GM21447 (cell line): Measurements from ENCODE around the gene PALM.
"Not testable (repeated sequence)": the region's sequence is repeated elsewhere in the genome, so short reads cannot be mapped to it uniquely, and the experiment has no call there.

Experiments used
- ATAC-seq: cut with Tn5 transposase; IDR thresholded peaks from one replicate; pipeline ENCODE4 v1.9.1; 2021; ENCODE audit not compliant: unreplicated experiment

PALM gene

DNA sequence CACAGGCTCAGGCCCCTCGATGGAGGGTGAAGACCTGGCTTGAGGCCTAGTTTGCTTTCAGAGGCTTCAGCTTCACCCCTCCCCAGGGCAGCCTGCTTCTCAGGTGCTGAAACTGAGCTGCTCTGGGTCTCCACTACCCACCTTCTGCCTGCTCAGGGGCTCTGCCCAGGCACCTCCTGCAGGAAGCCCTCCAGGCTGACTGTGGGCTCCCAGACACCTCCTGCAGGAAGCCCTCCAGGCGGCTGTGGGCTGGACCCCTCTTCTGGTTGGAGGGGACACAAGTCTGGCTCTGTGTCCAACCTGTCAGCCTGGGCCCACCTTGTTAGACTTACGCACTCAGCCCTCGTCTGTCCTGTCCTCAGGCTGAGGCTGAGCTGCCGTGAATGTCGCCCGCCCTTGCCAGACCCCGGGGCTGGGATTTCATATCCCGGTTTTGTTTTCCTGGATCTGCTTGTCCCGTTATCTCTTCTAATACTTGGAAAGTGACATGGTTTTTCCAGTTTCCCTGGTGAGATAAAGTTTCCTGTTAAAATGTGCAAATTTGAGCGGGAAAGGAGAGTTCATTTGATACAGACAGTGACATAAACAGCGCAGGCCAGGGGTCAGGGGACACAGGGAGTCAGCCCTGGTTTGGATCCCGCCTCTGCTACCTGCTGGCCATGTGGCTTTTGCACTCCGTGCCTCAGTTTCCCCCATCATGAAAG, 21.4 kb downstream of the PALM start:
- ATAC-seq = no peak

DNA sequence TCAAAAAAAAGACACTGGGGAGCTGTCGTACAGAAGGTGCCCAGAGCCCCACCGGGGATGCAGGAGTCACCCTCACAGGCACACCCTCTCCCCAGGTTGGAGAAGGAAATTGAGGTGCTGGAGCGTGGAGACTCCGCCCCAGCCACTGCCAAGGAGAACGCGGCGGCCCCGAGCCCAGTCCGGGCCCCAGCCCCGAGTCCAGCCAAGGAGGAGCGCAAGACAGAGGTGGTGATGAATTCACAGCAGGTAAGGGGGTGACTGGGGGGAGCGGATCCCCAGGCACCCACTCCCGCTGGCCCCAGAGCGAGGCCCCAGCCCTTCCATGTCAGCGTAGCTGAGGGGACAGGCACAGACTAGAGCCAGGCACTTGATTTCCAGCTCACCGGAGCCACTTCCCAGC, 22.3 kb downstream of the PALM start:
- no peak for ATAC-seq

DNA sequence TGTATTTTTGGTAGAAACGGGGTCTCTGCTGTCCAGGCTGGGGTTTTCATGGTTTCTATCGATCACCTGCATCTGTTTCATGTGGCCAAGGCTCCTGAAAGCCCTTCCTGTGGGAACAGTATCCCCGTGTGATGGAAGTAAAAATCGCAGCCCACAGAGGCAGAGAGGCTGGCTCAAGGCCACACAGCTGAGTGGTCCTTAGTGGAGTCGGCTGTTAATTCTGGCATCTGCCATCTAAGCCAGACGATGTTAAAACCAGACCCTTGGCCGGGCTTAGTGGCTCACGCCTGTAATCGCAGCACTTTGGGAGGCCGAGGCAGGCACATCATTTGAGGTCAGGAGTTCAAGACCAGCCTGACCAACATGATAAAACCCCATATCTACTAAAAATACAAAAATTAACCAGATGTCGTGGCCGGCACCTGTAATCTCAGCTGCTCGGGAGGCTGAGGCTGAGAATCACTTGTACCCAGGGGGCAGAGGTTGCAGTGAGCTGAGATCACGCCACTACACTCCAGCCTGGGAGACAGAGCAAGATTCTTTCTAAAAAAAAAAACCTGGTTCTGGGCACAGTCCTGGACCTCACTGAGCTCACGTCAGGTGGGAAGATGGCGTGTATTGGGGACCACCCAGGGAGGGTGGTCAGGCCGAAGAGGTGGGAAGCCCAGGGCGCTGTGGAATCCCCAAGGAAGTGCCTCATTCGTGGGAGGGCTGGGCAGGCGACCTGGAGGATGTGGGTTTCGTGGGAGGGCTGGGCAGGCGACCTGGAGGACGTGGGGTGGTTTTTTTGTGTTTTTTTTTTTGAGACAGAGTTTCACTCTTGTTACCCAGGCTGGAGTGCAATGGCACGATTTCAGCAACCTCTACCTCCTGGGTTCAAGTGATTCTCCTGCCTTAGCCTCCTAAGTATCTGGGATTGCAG, 23.7 kb downstream of the PALM start:
- ATAC-seq = no peak

DNA sequence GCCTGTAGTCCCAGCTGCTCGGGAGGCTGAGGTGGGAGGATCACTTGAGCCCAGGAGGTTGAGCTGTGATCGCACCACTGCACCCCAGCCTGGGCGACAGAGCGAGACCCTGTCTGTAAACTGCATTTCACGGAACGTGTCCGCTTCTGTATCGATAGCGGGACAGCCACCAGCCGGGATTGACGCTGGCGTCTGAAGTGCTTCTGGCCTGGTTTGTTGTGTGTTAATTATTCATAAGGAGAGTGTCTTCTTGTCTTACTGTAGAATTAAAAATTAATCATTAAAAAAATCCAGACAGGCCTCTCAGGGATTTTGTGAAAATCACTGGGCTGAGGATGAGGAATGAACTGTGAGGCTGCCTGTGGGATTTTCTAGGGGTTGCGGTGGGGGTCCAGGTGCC, 26.0 kb downstream of the PALM start:
- ATAC-seq = no peak

DNA sequence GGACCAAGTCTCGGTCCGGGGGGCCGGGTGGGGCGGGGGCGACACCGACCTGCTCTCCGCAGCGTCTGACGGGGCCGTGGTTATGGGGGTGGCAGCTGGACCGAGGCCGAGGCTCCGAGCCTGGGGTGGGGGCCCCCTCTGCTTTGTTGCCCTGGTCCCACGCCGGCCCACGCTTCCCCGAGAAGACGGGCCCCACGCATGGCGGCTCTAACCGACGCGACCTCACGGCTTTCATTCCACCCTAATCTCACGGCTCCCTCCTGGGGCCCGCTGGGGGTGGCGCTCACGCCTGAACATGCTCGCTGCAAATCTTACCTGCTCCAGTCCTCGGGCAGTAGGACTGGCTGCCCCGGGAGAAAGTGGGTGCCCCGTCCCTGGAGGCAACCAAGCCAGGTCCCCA, 27.4 kb downstream of the PALM start:
- ATAC-seq = no peak

DNA sequence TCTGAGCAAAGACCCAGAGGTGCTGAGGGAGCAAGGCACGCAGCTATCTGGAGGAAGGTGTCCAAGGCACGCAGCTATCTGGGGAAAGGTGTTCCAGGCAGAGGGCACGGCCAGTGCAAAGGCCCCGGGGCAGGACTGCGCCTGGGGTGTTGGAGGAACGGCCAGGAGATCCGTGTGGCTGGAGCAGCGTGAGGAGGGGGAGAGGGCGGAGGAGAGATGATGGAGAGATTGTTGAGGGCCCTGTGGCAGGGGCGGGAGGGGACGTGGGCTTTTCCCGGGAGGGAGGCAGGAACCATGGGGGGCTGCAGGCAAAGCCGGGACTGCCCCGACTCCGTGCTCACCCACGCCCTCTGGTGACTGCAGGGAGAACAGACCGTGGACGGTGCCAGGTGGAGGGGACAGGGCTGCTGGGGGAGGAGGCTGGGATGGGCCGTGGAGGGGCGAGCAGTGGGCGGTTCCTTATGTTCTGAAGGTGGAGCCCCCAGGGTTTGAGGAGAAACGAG, 28.9 kb downstream of the PALM start:
- no peak for ATAC-seq

DNA sequence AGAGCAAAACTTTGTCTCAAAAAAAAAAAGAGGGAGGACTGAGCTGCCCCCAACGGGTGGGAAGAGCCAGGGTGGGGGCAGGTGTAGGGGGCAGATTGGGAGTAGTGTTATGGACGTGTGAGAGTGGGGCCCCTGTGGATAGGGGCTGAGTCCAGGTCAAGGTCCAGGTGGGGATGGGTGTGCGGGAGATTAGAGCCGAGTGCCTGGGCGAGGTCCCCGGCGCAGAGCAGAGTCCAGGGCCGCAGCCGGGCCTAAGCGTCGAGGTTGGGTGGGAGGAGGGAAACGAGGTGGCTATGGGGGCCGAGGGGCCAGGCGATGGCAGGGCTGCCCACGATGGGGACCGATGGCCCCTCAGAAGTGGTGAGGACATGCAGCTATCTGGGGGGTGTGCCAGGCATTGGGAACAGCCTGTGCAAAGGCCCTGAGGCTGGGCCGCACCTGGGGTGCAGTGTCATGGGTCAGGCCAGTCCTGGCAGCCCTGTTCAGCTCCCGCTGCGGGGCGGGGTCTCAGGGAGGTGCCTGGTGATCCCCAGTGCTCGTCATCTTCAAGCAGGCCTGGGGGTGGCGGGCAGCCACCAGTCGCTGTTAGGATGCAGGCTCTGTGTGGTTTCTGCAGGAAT, 29.9 kb downstream of the PALM start:
- ATAC-seq = no peak

DNA sequence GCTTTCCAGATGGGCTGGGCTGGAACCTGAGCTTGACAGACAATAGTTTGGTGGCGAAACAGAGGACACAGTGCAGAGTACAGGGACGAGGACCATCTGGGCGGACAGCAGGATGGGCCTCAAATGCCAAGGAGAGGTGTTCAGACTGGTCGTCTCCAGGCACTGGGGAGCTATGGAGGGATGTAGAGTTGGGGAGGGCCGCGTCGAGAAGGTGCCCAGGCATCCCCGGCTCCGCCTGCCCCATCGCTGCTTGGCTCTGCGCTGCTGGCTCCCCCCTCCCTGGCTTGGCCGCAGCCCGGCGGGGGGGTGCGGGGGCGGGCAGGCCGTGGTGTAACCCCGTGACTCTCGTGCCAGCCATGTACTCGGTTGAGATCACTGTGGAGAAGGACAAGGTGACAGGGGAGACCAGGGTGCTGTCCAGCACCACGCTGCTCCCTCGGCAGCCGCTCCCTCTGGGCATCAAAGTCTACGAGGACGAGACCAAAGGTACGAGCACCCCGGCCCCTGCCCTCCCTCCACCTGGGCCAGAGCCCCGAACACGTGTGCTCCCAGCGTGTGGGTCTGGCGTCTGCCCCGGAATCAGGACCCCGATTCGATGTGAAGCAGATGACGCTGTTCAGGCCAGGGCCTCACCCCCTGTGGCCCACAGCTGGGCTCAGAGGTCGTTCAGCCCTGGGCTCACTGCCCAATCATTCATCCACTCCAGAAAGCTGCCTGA, 31.4 kb downstream of the PALM start:
- no peak for ATAC-seq

DNA sequence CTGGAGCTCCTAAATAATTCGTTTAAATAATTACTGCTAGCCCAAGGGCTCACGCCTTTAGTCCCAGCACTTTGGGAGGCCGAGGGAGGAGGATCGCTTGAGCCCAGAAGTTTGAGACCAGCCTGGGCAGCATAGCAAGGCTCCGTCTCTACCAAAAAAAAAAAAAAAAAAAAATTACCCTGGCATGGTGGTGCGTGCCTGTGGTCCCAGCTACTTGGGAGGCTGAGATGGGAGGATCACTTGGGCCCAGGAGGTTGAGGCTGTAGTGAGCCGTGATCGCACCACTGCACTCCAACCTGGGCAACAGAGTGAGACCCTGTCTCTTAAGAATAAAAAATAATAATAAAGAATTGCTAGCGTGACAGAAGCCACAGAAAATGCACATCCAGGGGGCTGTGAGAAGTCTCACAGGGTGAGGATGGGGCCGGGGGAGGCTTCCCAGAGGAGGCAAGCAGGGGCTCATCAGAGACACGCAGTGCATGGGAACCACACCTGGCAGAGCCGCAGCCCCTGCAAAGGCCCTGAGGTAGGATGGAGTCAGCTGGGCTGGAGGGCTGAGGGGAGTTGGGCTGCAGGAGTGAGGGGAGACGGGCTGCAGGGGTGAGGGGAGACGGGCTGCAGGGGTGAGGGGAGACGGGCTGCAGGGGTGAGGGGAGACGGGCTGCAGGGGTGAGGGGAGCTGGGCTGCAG, 32.2 kb downstream of the PALM start:
- ATAC-seq = not testable (repeated sequence)

DNA sequence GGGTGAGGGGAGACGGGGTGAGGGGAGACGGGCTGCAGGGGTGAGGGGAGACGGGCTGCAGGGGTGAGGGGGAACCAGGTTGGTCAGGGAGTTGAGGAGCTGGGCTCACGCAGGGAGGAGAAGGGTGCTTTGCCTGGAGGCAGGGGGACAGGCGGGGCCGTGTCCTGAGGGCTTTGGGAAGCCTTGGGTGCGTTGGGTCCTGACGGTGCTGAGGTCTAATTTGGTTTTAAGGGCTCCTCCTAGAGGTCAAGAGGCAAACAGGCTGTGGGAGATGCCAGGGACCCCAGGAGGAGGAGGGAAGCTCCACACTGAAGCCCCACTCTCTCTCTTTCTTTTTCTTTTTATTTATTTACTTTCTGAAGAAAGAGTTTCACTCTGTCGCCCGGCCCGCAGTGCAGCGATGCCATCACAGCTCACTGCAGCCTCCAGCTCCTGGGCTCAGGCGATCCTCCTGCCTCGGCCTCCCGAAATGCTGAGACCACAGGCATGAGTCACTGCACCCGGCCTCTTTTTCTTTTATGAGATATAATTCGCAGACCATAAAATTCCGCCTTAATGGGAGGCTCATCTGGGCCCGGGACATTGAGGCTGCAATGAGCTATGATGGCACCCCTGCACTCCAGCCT, 32.9 kb downstream of the PALM start:
- no peak for ATAC-seq

DNA sequence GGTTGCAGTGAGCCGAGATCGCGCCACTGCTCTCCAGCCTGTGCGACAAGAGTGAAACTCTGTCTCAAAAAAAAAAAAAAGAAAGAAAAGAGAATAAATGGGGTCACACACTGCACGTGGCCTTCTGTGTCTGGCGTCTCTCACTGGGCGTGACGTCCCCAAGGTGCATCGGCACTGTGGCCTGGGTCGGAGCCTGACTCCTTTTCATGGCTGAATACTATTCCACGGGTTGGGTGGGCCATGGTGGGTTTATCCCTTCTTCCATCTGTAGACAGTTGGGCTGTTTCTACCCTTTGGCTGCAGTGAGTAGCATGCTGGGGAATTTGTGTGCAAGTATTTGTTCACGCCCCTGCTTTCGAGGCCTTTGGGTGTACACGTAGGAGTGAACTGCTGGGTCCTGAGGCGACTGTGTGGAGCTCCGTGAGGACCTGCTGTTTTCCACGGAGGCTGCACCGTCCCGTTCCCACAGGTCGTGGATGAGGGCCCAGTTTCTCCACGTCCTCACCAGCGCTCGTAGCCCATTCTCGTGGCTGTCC, 33.9 kb downstream of the PALM start:
- no peak for ATAC-seq

DNA sequence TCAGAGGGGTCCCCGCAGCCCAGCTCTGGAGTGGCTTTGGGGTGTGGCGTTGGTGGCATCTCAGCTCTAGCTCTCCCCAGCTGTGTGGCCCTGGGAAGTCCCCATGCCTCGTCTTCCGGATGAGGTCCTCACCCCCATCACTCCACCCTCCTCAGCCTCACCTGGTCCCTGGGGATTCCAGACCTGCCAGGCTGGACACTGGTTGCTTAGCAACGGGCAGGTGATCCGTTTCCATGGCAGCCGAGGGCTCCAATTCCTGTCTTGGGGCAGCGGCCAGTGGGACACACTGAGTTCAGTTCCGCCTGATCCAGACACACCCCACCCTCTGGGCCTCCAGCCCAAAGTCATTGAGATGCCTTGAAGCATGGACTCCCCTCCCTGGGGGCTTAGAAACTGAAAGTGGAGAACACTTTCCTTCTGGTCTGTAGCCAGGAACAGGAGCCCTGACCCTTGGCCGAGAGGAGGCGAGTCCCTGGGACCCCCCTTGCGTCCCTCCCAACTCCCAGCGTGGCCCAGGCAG, 34.5 kb downstream of the PALM start:
- ATAC-seq = no peak

DNA sequence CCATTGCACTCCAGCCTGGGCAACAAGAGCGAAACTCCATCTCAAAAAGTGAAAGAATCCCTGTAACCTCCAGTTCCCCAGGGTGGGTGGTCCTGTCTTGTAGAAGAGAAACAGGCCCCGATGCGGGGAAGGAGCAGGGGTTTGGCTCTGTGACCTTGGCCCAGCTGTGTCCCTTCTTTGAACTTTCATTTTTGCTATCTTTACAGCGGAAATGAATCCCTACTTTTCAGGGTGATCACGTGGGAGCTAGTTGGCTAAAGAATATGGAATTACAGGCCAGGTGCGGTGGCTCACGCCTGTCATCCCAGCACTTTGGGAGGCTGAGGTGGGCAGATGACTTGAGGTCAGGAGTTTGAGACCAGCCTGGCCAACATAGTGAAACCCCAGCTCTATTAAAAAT, 36.4 kb downstream of the PALM start:
- ATAC-seq = not testable (repeated sequence)

DNA sequence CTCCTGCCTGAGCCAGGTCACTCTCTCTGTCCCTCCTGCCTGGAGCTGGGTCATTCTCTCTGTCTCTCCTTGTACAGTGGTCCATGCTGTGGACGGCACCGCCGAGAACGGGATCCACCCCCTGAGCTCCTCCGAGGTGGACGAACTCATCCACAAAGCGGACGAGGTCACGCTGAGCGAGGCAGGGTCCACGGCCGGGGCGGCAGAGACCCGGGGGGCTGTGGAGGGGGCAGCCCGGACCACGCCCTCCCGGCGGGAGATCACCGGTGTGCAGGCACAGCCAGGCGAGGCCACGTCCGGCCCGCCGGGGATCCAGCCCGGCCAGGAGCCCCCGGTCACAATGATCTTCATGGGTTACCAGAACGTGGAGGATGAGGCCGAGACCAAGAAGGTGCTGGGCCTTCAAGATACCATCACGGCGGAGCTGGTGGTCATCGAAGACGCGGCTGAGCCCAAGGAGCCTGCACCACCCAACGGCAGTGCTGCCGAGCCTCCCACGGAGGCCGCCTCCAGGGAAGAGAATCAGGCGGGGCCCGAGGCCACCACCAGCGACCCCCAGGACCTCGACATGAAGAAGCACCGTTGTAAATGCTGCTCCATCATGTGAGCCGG, 37.6 kb downstream of the PALM start:
- no peak for ATAC-seq

DNA sequence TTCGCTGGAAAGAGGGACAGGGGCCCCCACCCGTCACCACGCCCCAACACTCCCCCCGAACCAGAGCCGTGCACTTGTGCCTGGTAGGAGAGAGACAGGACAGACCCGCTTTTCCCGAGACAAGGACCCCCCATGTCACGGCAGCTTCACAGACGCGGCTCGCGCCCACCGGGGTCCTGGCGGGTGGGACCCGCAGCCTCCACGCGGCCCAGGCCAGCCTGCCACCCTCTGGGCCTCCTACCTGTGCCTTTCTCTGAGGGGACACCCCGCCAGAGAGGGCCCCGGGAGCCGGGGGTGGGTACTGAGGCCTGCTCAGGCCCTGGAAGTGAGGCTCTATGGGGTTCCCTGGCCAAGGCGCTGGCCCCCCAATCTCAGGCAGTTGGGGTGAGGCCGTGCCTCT, 38.2 kb downstream of the PALM start:
- ATAC-seq = no peak

DNA sequence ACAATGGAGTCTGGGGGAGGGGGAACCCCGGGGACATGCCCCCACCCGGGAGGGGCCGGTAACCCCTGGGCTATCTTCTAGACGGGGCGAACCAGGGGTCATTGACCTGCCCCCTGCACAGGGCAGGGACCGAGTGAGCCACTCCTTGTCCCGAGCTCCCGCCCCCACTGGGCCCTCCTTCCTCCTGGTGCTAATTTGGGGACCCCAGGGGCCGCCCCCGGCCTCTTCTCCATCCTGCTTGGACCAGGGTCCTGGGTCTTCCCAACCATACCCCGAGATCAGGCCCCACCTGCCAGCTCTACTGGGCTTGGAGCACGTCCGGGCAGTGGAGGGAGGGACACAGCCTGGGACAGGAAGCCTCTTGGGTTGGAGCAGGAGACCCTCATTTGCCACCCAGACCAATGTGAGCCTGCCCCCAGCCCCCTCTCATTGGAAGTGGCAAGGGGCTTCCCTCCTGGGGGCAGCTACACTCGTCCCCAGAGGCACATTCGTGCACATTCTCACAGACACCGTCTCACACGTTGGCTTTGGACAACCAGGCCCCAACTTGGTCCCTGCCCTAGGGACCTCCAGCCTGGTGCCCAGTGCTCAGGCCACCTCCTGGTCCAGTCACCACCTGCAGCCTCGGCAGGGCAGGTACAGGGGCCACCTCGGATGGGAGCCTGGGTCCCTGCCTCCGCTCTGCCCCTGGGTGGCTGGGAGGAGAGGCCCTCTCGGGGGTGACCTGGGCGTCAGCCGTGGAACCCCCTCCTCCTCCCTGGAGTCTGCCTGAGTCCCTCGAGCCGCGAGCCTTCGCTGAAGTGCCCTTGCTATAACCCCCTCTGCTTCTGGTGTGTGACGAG, 38.9 kb downstream of the PALM start:
- no peak for ATAC-seq

DNA sequence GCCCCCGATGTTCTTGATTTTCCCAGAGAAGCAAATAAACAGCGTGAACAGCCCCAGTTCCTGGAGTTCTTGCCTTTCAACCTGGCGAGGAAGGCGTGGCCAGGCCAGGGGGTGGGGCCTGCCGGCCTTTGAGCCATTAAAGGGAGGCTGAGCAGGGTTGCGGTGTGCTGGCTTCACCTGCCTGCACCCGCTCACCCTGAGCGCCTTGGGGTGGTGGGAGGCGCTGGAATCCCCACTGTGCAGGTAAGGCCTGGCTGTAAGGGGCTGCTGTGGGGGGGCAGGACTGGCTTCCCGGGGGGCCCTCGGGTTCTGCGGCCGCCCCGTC, 39.5 kb downstream of the PALM start:
- no peak for ATAC-seq

DNA sequence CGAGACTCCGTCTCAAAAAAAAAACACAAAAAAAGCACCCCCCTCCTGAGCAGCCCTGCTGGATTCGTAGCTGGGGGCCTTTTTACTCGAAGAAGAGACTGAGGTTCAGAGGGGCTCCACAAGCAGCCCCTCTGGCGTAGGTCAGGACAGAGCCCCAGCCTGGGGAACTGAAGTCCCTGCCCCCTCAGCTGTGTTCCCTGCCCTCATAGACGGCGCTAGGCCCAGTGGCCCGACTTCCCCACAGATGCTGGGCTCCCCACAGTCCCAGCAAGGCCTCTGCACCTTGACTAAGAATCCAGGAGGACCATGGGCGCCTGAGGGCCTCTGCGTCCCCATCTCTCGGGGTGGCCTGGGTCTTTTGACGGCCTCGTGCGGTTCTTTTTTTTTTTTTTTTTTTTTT, 41.1 kb downstream of the PALM start:
- no peak for ATAC-seq
